Superior temporal gyrus (tissue), 1 donor: ENCODE results near the gene PYGB.
A peak's percentile ranks its signal among the peaks of the same experiment; 100 is the strongest.

Experiments used
- DNase-seq: peaks from one replicate; pipeline ENCODE4 v3.0.0-alpha.2; 2016; ENCODE audit errors: extremely low spot score

PYGB gene

GRCh38 chr20:25282796-25283195, 34.9 kb downstream of the PYGB start:
- no peak for DNase-seq

DNA sequence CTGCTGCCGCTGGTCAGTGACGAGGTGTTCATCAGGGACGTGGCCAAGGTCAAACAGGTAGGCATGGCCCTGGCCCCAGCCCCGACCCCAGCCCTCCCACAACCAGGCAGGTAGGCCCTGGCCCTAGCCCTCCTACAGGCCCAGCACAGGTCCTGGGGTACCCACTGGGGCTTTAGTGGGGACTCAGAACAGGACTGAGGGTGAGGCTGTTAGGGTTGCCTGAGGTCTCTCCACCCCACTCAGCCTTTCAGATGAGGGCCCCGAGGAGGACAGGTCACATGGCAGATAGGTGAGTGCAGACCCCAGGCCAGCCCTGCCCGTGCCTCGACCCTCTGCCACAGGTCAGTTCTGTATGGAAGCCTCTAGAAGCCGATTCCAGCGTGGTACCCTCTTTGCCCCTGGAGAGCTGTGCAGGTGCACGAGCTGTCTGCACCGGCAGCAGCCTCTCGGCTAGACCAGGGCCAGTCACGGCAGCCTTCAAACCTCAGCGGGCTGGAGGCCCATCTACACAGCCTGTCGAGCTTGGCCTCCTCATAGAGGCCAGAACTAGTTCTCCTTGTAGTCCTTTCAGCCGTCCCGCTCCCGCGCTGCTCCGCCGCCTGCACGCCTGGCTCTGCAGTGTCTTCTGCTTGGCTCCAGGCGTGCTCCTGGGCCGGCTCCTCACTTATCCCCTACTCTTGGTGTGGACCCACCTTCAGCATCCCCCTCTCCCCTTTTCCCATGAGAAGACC, 35.5 kb downstream of the PYGB start:
- no peak for DNase-seq

GRCh38 chr20:25284131-25284601, 36.3 kb downstream of the PYGB start:
- no peak for DNase-seq

- DNase-seq = no peak
These were observed 37.3 kb downstream of the PYGB start for GRCh38 chr20:25285091-25285647.

DNA sequence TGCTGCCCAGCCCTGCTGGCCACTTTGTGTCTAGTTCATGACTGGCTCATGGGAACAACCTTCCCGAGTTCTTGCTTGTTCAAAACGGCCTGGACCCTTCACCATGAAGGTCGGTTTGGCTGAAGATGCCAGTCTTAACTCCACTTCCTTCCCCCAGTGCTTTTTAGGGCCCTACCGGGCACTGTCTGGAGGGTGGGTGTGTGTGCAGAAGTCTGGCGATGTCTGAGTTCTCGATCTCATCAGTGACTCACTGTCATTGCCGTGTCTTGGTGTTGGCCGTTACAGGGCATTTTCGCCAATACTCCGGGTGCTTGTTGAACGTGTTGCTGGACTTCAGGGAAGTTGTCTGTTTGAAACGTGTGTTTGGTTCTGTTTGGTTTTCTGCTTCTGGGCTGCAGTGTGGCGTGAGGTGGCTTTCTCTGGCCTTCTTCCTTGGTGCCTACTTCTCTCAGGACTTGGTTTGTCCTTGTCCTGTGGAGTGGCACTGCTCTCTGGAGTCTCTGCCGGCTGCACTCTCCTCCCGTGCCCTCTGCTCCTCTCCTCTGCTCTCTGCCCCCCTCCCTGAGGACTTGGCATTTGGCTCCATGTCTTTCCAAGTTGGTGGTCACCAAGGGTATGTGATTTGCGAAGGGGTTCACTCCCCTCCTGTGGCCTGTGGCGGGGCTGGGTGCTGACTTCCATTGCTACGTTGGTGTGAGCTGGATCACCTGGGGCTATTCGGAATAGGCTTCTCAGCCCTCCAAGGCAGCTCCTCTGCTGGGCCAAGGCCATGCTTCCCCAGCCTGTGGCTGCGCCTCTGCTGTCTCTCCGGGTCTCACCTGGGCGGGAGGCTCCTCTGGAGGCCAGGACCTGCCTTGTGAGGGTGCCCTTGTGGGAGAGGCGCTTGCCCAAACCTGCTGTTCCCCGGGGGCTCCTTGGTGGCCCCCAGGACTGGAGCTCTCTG, 38.2 kb downstream of the PYGB start:
- DNase-seq = no peak

GRCh38 chr20:25286917-25287316, 39.0 kb downstream of the PYGB start:
- no peak for DNase-seq

- DNase-seq = no peak
These were observed 39.9 kb downstream of the PYGB start for GRCh38 chr20:25287631-25288290.

DNA sequence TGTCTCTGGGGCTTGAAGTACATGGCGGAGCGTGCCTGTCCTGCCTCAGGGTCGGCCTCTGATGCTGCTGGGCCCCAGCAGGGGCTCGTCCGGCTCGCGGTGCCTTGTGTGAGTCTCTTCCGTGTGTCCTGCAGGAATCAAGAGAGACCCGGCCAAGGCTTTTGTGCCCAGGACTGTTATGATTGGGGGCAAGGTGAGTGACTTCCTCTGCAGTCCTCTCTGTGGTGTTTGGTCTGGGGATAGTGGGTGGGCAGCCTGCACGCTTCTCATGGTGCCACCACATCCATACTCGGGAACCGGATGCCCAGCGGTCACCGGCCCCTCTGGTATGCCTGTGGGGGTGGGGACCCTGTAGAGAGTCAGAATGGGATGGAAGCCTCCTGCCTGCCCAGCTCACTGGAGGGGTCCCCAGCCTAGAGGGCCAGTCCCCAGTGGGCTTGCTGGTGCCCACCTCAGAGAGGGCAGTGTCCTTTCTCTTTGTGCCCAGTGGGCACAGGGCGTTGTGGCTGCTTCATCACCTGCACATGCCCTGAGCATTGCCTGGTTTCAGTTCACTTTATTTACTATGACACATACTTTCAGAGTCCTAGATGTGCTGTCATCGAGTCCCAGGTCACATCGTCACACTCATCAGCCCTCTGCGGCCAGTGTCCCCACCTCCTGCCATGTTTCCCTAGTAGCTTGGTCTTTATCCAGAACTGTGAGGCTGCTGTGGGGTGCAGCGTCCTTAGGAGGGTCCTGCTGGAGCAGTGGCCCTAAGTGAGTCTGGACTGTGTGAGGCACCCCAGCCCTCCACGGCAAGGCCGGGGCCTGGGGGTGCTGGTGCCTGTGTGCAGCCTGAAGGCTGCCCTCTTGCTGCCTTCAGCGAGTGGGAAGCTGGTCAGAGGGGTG, 40.7 kb downstream of the PYGB start:
- DNase-seq = no peak

DNA sequence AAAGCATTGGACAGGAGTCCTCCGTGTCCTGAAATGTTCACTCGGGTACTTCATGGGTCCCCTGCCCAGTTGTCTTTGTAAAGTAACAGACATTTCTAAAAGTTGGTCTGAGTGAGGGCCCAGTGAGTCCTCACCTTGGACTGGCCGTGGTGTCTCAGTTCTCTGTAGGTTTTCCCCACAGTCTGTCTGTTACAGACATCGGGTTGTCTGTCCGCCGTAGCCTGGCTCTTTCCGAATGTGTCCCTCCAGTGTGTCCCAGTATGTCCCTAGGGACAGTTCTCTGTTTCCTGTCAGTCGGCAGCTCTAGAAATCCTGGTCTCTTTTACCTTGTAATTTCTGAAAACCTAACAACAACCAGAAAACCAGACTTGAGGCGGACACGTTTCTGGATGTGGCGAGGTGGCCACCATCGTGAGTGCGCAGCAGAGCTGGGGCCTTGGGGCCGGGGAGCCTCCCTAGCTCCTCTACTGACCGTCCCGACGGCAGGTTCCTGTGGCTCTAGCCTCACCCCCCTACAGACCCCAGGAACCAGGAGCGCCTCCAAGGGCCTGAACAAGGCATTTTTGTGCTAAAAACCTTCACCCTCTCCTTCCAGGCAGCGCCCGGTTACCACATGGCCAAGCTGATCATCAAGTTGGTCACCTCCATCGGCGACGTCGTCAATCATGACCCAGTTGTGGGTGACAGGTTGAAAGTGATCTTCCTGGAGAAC, 42.2 kb downstream of the PYGB start:
- DNase-seq = no peak

- DNase-seq = no peak
These were observed 43.0 kb downstream of the PYGB start for GRCh38 chr20:25290646-25291431.

DNA sequence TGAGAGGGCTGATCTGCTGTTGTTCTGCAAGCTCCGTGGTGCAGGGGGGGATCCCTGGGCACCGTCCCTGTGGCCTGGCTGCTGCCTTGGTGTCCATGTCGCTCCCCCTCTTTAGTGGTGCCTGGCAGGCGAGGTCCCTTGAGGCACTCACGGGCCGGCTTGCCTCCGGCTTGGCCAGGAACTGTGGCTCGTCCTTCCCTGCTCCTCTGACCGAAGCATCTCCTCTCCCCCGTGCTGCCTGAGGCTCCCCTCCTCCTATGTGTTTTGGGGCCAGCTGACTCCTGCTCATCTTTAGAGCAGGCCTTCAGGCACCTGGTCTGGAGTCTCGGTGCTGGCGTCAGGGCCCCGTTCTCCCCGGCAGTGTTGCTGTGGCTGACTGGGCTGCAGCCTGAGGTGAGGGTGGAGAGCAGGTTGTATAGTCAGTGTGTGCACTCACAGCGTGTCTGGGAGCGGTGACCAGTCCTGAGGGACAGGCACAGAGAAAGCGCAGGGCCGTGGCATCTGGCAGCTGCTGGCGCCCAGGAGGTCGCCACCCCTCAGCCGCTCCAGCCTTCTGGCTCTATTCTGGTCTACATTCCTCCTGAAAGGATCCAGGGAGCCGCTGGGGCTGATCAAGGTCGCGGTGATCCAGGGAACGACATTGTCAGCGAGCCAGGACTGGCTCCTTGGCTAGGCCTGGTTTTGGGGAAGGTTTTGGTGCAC, 43.7 kb downstream of the PYGB start:
- no peak for DNase-seq

DNA sequence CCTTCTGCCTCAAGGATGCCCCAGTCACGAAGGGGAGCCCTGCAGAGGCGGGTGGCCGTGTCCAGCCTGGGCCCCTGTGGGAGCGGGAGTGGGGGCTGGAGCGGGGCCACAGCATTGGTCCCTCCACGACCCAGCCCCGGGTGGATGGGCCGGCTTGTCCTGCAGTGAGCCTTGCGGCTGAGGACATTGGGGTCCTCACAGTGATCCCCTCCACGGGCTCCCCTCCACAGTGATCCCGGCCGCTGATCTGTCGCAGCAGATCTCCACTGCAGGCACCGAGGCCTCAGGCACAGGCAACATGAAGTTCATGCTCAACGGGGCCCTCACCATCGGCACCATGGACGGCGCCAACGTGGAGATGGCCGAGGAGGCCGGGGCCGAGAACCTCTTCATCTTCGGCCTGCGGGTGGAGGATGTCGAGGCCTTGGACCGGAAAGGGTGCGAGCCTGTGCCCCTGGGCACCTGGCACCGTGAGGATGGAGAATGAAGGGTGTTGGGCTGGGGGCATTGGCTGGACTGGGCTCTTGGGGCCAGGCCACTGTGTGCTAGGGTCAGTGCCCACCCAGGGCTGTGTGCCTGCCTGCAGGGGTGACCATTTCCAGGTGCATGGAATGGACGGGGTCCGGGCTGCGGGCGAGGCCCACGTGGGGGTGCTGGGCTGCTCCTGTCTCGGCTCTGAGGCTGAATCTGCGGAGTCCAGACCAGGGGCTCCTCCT, 44.4 kb downstream of the PYGB start:
- DNase-seq = no peak

- DNase-seq = no peak
These were observed 45.6 kb downstream of the PYGB start for GRCh38 chr20:25293507-25293906.

- DNase-seq = no peak
These were observed 46.1 kb downstream of the PYGB start for GRCh38 chr20:25293910-25294458.

GRCh38 chr20:25294459-25295385, 46.8 kb downstream of the PYGB start:
- peak; percentile 72 for DNase-seq

- no peak for DNase-seq
These were observed 47.7 kb downstream of the PYGB start for GRCh38 chr20:25295386-25296093.
